ENCODE data around the gene AGBL5. TPM values are rescaled to one million over a fixed set of nuclear protein-coding genes. Genes with fewer than 3 reads are reported as not detected.

The AGBL5 gene
- total RNA-seq, 1 donor: 17.5 TPM

- DNase-seq (ENCODE audit: low read depth): no peak
- H3K4me3 ChIP-seq (ENCODE audit: low read depth, low read length): no peak overlapping the region
- no peak for TF ChIP-seq CTCF (IDR thresholded peaks at IDR 0.05; ENCODE audit: insufficient read depth, low read length)
Observed at GRCh38 chr2:27085062-27085672, 33.7 kb downstream of the AGBL5 start.

GRCh38 chr2:27085673-27086089 lies 34.2 kb downstream of the AGBL5 start:
- TF ChIP-seq CTCF (IDR thresholded peaks at IDR 0.05; ENCODE audit: insufficient read depth, low read length): peak; percentile 44
- H3K4me3 ChIP-seq (ENCODE audit: low read depth, low read length): peak overlapping the region; percentile 56
- peak; percentile 69 for DNase-seq (ENCODE audit: low read depth)

GRCh38 chr2:27086090-27086723 lies 34.7 kb downstream of the AGBL5 start:
- peak; percentile 85 for DNase-seq (ENCODE audit: low read depth)
- peak overlapping the region; percentile 56 for H3K4me3 ChIP-seq (ENCODE audit: low read depth, low read length)
- peak; percentile 66 for TF ChIP-seq CTCF (IDR thresholded peaks at IDR 0.05; ENCODE audit: insufficient read depth, low read length)

GRCh38 chr2:27086724-27087593 lies 35.5 kb downstream of the AGBL5 start, which contains the start of gene KHK:
KHK (plus strand) TSS chr2:27086772; CDS start chr2:27087260, 488 bp downstream.
- H3K4me3 ChIP-seq (ENCODE audit: low read depth, low read length): peak within 1 kb of the TSS; percentile 56
- no peak for DNase-seq (ENCODE audit: low read depth)
- no peak for TF ChIP-seq CTCF (IDR thresholded peaks at IDR 0.05; ENCODE audit: insufficient read depth, low read length)

GRCh38 chr2:27087823-27088410 lies 36.4 kb downstream of the AGBL5 start:
- no peak overlapping the region for H3K4me3 ChIP-seq (ENCODE audit: low read depth, low read length)
- no peak for TF ChIP-seq CTCF (IDR thresholded peaks at IDR 0.05; ENCODE audit: insufficient read depth, low read length)
- no peak for DNase-seq (ENCODE audit: low read depth)

GRCh38 chr2:27088634-27089033 lies 37.2 kb downstream of the AGBL5 start:
- no peak overlapping the region for H3K4me3 ChIP-seq (ENCODE audit: low read depth, low read length)
- no peak for TF ChIP-seq CTCF (IDR thresholded peaks at IDR 0.05; ENCODE audit: insufficient read depth, low read length)
- DNase-seq (ENCODE audit: low read depth): no peak

Measured in fibroblast of the aortic adventitia (primary cell).